HG03196 (cell line): ENCODE data around the gene SLC9A9.

Experiments
- ATAC-seq: cut with Tn5 transposase; IDR thresholded peaks from one replicate; pipeline ENCODE4 v1.9.1; 2021; ENCODE audit not compliant: unreplicated experiment

The SLC9A9 gene

GRCh38 chr3:143574933-143575332, 273.3 kb downstream of the SLC9A9 start:
- no peak for ATAC-seq

GRCh38 chr3:143573610-143574303, 274.5 kb downstream of the SLC9A9 start:
- ATAC-seq, result no peak

GRCh38 chr3:143571548-143571947, 276.7 kb downstream of the SLC9A9 start:
- no peak for ATAC-seq

GRCh38 chr3:143567823-143568222, 280.4 kb downstream of the SLC9A9 start:
- ATAC-seq, result no peak

- ATAC-seq, result no peak
Observed at GRCh38 chr3:143565951-143566350, 282.3 kb downstream of the SLC9A9 start.

DNA sequence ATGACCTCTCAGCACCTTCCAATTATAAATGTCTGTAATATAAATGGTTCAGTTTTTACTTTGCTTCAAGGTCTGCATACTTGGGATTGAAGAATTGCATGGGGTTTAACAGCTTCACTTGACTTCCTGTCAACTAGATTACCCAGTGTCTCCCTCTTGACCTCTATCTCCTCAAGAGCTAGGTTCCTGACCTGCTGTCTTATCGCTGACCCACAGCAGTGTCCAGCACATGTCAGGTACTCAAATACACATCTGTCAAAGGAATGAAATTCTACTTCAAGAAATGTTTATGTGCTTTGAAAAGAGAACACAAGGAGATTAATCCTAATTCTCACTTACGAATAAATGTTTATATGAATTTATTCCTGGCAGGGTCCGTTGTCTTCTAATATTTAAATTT, 284.5 kb downstream of the SLC9A9 start:
- no peak for ATAC-seq

DNA sequence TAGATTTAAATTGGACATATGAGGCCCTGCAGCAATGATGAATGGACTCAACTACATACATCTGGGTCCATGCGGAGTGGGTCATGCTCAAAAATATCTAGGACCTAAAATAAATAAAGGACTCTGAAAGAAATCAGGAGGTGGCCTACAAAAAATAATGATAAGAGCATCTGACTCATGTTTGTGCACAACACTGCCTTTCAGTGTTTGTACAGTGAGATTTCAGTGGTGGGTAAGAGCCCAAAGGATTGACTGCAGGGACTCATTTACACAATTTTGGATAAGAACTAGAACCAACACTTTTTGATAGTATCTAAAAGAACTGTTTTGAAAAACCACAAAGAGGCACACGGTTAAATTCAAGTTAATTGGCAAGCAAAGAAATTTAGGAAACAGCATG, 285.5 kb downstream of the SLC9A9 start:
- no peak for ATAC-seq

DNA sequence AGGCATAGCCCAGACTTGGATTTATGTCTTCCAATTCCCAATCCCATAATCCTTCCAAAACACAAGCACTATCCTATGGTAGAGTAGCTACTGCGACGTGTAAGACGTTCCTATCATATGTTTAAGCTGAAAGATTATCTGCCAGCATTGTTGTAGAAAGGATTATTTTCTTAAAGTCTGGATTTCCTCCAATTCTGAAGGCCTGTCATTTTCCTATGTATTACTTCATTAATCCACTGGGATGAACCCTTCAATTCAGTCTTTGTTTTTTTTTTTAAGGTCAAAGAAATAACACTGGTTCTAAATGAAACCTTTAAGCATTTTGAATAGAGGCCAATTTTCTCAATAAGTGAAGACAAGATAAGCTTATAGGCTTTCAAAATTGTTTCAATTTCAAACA, 289.0 kb downstream of the SLC9A9 start:
- ATAC-seq, result no peak

DNA sequence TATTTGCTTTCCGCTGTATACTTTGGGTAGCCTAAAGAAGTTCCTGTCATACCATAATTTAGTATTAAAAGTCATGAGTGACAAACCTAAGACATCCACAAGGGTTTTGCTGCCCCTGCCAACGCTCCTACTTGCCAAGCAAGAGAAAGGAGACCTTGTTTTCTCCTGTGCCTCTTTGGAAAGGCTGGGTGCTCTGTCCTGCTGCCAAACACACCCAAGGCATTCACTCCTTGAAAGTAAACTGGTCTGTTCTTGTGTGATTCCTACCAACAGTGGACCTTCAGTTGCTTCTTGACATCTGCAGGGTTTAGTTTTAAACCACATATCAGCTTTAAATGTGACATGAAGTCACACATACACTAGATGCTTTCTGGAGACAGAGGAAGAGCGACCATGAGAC, 295.4 kb downstream of the SLC9A9 start:
- no peak for ATAC-seq

DNA sequence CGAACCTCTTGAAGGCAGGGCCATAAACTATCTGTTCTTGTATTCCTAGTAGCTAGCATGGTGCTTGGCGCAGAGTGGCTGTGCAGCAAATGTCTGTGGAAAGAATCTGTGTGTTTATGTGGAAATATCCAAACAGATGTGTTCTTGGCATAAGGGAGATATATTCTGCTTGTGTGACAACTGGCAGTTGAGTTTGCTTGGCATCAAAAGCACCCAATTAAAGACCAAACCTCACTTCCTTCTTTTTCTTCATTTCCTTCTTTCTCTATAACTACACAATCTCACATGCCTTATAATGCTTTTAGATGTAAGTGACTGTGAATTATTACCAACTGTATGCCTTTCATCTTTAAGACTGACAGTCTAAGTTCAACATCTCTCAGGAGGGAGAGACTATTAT, 296.5 kb downstream of the SLC9A9 start:
- ATAC-seq, result no peak

GRCh38 chr3:143548861-143549497, 299.3 kb downstream of the SLC9A9 start:
- ATAC-seq, result no peak

DNA sequence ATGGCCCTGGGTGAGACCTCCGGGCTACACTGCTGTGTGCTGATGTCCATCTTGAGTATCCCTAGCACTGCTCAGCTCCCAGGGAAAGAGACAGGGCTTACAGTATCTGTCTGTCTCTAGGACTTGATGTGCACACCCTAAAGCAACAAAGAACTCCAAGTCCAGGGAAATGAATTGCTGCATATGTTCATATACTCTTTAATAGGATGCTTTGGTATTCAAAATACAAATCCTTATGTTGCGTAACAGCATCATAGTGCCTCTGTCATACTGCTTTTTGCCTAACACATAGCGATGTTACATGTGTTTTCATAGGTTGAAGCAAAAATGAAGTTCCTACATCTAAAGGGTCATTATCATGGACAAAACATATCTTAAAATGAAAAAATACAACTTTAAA, 299.9 kb downstream of the SLC9A9 start:
- ATAC-seq, result no peak

GRCh38 chr3:143538577-143538981, 309.7 kb downstream of the SLC9A9 start:
- no peak for ATAC-seq

- no peak for ATAC-seq
Observed at GRCh38 chr3:143538061-143538460, 310.2 kb downstream of the SLC9A9 start.

DNA sequence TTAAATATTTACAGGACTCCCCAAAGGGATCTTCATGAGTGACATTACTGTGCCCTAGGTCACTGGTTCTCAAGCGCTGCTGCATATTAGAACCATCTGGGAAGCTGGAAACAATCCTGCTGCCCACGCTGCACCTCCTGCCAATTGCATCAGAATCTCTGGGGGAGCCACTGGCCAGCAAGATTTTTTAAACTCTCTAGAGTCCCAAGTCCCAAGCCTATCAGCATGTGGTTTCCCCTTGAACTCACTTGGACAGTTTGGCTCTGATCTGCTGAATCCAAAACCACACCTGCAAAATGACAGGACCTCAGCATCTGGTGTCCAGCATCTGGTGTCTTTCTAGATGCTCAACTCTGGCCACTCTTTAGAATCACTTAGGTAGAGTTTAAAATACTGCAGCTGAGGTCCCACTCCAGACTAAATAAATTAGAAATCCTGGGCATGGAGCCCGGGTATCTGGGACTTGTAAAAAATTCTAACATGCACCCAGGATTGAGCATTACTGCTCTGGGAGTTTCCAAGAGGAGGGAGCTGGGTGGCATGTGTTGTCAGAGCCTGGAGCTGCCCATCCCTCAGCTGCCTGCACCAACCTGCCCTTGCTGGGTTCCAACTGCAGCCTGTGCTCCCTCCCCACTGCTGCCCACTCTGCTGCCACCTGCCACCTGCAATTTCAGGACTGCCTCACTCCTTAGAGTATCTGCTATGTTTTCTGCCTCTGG, 311.3 kb downstream of the SLC9A9 start:
- ATAC-seq, result no peak

- peak; percentile 94 for ATAC-seq
Observed at GRCh38 chr3:143535994-143536784, 312.1 kb downstream of the SLC9A9 start.

- no peak for ATAC-seq
Observed at GRCh38 chr3:143533391-143533790, 314.9 kb downstream of the SLC9A9 start.

DNA sequence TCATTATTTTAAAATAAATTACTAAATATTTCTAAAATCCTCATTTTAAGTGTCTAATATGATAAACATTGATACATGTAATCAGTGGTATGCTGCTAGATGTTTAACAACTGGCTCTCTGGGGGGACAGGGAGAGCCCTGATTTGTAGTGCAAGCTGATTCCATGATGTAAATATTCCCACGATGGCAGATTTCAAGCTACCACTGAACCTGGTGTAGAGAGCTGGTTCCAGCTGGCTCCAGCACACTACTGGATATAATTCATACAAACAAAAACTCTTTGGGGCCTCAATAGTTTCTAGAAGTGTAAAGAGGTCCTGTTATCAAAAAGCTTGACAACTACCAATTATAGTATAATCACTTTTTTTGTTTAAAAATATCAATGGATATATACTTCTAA, 316.2 kb downstream of the SLC9A9 start:
- no peak for ATAC-seq

GRCh38 chr3:143531101-143531500, 317.2 kb downstream of the SLC9A9 start:
- no peak for ATAC-seq

DNA sequence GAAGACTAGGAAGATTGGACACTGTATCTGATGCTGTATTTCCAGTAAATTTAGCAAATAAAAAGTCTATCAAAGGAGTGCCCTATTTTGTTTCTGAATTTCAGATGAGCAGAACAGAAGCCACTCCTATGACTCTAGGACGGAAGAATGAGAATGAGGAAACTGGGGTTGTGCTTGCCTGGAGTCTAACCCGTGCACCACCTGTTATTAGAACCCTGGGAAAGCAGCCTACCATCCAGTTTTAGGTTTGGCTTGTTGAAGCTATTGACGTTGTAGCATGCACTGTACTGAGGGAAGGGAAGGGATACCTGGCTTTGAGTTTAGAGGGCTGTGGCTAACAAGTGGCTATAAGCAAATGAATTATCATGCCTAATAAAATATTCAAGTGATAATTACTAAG, 318.5 kb downstream of the SLC9A9 start:
- ATAC-seq, result no peak

DNA sequence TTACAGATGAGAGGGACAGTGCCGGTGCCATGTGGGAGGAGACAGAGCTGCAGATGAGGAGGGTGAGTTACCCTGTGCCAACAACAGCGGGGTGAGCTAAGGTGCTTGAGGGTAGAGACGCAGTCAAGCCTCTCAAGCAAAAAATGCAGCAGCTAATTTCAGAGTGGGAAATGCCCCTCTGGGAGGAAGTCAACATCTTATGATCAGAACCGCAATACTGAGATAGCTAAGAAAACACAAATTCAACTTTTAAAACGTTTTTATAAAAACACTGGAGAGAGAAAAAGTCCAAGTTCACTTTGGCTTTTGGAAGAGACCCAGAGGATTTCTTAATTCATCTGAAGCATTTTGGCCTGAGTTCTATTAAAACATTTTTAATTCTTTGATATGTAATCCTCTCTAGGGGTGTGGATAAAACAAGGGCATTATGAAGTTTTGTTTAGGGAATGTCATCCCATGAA, 319.2 kb downstream of the SLC9A9 start:
- ATAC-seq, result peak; percentile 83
